GM10248 (cell line): Measurements from ENCODE around the gene RBM23.
"Not testable (repeated sequence)": the region's sequence is repeated elsewhere in the genome, so short reads cannot be mapped to it uniquely, and the experiment has no call there.

ENCODE experiments used
- CTCF ChIA-PET: fragments of 300-600 bp; sonication (Branson Sonifier 250); formaldehyde crosslinking; extraction: SDS; loops from one replicate; lab custom pipeline; 2021; ENCODE audit warnings: antibody characterized with exemption; lab: Yijun Ruan, JAX
- POLR2A ChIA-PET: fragments of 350-650 bp; sonication (Branson Sonifier 250); formaldehyde crosslinking; extraction: SDS; loops from one replicate; lab custom pipeline; 2020; ENCODE audit warnings: antibody characterized with exemption; lab: Yijun Ruan, JAX
- DNase-seq: peaks from one replicate; pipeline ENCODE4 v3.0.0; 2012; ENCODE audit errors: extremely low spot score
- TF ChIP-seq, protein P1 (sequence below): IDR thresholded peaks from 2 replicates; pipeline ENCODE4 v1.5.1; 2012; ENCODE audit warnings: mild to moderate bottlenecking, low read depth; ENCODE audit errors: extremely low read depth, missing control alignments, control extremely low read depth

Gene RBM23

GRCh38 chr14:22918804-22919600 lies at the start of gene RBM23:
Gene RBM23 (minus strand): TSS chr14:22919149.
- POLR2A ChIA-PET: interaction anchor here (0.6 to 3.8 kb wide), 5 partner anchors 10 to 1222 kb away, joined by 3 to 22 read pairs (median 3); partner anchors contain the start of genes EMC9 and PRMT5
- CTCF ChIA-PET: interaction anchor here (1.0 to 9.3 kb wide), 11 partner anchors 11 to 351 kb away, joined by 3 to 68 read pairs (median 7); partner anchors contain the start of genes LRP10 and PRMT5
- DNase-seq: peak; percentile 94
- TF ChIP-seq, protein P1, sequence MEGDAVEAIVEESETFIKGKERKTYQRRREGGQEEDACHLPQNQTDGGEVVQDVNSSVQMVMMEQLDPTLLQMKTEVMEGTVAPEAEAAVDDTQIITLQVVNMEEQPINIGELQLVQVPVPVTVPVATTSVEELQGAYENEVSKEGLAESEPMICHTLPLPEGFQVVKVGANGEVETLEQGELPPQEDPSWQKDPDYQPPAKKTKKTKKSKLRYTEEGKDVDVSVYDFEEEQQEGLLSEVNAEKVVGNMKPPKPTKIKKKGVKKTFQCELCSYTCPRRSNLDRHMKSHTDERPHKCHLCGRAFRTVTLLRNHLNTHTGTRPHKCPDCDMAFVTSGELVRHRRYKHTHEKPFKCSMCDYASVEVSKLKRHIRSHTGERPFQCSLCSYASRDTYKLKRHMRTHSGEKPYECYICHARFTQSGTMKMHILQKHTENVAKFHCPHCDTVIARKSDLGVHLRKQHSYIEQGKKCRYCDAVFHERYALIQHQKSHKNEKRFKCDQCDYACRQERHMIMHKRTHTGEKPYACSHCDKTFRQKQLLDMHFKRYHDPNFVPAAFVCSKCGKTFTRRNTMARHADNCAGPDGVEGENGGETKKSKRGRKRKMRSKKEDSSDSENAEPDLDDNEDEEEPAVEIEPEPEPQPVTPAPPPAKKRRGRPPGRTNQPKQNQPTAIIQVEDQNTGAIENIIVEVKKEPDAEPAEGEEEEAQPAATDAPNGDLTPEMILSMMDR: no peak

DNA sequence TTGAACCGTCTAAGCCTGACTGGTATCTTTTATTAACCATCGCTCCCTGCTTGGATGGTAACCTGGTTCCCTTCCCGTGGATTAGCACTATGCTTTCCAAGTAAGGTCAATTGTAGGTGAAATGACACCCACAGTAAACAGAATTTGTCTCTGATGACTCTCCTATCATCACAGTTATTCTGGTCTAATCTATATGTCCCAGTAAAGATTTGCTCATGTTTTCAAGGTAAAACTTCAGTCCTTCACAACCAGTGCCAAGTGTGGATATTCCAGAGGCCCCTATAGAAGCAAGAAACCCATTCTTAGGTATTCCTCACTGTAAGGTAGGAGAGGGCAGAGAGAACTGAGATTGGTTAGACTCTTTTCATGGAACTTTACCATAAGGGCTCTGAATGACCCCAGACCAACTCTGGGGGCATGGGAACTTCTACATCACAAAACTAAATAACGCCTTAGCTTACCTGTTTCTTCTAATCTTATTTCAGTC lies 47.9 kb upstream of the RBM23 start:
- no peak for DNase-seq
- TF ChIP-seq, protein P1: no peak
- POLR2A ChIA-PET: no interaction called here
- CTCF ChIA-PET: interaction anchor here (1.7 to 12.1 kb wide), 5 partner anchors 9 to 397 kb away, joined by 4 to 270 read pairs (median 13); partner anchors contain the start of genes AJUBA, CDH24 and HAUS4

DNA sequence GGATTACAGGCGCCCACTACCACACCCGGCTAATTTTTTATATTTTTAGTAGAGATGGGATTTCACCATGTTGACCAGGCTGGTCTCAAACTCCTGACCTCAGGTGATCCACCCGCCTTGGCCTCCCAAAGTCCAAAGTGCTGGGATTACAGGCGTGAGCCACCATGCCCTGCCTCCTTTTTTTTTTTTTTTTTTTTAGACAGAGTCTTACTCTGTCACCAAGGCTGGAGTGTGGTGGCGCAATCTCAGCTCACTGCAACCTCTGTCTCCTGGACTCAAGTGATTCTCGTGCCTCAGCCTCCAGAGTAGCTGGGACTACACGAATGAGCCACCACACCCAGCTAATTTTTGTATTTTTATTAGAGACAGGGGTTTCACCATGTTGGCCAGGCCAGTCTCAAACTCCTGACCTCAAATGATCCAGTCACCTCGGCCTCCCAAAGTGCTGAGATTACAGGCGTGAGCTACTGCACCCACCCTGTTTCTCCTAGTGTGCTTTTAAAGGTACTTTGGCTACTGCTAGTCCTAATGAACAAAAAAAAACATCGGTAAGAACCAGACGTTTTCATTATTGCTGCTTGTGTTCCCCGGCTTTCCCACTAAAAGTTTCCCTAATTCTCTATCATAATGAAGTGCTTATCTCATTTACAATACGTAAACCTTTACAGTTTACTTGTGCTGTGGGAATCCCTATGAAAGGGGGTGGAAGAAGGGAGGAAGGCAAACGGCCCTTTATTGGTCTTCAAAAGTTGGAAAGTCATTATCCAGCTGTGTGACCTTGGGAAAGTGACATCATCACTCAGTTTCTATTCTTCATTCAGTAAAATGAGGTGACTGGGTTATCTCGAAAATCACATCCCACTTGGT lies 47.2 kb upstream of the RBM23 start:
- CTCF ChIA-PET: interaction anchor here (1.7 to 7.3 kb wide), 4 partner anchors 9 to 93 kb away, joined by 5 to 46 read pairs (median 18); partner anchors contain the start of genes CDH24 and HAUS4
- DNase-seq, POLR2A ChIA-PET: not testable (repeated sequence)

DNA sequence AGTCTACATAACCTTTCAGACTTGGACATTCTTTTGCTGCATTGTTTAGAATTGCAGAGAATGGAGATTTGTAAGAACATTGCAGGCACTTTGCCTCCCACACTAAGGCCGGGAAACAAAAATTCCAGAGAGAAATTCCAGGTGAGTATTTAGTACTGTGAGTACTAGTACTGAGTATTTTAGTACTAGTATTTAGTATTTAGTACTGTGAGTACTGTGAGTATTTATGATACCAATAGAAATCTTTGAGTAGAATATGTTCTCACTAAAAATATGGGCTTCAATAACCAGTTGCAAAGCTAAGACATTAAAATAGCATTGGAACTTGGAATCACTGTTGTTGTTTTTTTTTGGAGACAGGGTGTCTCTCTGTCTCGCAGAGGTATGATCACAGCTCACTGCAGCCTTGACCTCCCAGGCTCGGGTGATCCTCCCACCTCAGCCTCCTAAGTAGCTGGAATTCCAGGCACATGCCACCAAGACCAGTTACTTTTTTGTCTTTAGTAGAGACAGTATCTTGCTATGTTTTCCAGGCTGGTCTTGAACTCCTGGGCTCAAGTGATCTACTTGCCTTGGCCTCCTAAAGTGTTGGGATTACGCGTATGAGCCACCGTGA lies 43.2 kb upstream of the RBM23 start:
- CTCF ChIA-PET: interaction anchor here (1.1 to 9.0 kb wide), 7 partner anchors 9 to 98 kb away, joined by 3 to 88 read pairs (median 13); partner anchors contain the start of gene PRMT5
- no peak for DNase-seq
- TF ChIP-seq, protein P1: no peak
- POLR2A ChIA-PET: no interaction called here

GRCh38 chr14:22955702-22956569 lies 37.0 kb upstream of the RBM23 start:
- no peak for DNase-seq
- TF ChIP-seq, protein P1: no peak
- ChIA-PET CTCF (interaction anchor here (0.7 to 9.0 kb wide), 21 partner anchors 9 to 386 kb away, joined by 3 to 88 read pairs (median 6); partner anchors contain the start of genes AJUBA, CDH24 and PRMT5), POLR2A (interaction anchor here (1.0 kb wide), 1 partner anchor 30 kb away, joined by 3 read pairs; no protein-coding TSS in a partner anchor)

- DNase-seq: no peak
- POLR2A ChIA-PET: no interaction called here
- TF ChIP-seq, protein P1: no peak
- CTCF ChIA-PET: interaction anchor here (0.8 to 3.3 kb wide), 5 partner anchors 13 to 116 kb away, joined by 3 to 19 read pairs (median 4); no protein-coding TSS in a partner anchor
These were observed 33.5 kb upstream of the RBM23 start for GRCh38 chr14:22952418-22952817.

DNA sequence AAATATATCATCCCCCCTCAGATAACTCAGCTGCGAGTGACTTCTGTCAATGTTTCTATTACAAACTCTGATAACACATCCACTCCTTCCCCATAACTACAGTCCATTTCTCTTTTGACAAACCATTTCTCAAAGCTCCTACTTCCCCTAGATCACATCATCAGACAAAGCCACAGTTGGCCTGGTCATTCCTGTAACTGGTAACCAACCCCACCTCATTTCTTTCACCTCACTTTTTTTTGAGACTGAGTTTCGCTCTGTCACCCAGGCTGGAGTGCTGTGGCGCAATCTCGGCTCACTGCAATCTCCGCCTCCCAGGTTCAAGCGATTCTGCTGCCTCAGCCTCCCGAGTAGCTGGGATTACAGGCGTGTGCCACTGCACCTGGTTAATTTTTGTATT lies 32.8 kb upstream of the RBM23 start:
- POLR2A ChIA-PET, DNase-seq: not testable (repeated sequence)
- CTCF ChIA-PET: interaction anchor here (0.8 to 3.3 kb wide), 8 partner anchors 12 to 169 kb away, joined by 3 to 19 read pairs (median 3); partner anchors contain the start of gene CDH24
